Daoy (cell line): Measurements from ENCODE around the gene POLD2. TPM values are rescaled to one million over a fixed set of nuclear protein-coding genes. Genes with fewer than 3 reads are reported as not detected.

Experiments used
- DNase-seq: peaks from one replicate; pipeline ENCODE4 v3.0.0-alpha.2; 2015; ENCODE audit warnings: low read depth
- total RNA-seq: library from RNA; depleted of rRNA; stranded (reverse); fragments of >200 nt; shearing (Covaris generic); gene quantifications from 2 replicates; pipeline ENCODE4 v1.2.3, GENCODE V29; 2014; rRNA removed

POLD2 gene
- total RNA-seq, 1 experiment from 2014 or later, result 204 TPM

- peak; percentile 60 for DNase-seq
Measured at GRCh38 chr7:44065431-44066110, 57.8 kb downstream of the POLD2 start, which contains the start of gene PGAM2. PGAM2 (minus strand) TSS chr7:44065567; CDS start chr7:44065529, 38 bp downstream.

GRCh38 chr7:44064791-44065430 is 58.4 kb downstream of the POLD2 start:
- DNase-seq, result peak; percentile 55

Other genes starting within 250 kb of the POLD2 start
- gene URGCP, start 217.0 kb downstream of the POLD2 start, total RNA-seq, result 46.2 and 55.7 TPM in 2 replicates
- gene UBE2D4, start 197.1 kb downstream of the POLD2 start, total RNA-seq, result 39.8 and 46.2 TPM in 2 replicates
- gene SPDYE1, start 125.7 kb downstream of the POLD2 start, total RNA-seq, result not detected in 2 replicates
- 183 and 191 TPM in 2 replicates for gene DBNL, start 78.8 kb downstream of the POLD2 start, total RNA-seq
- gene PGAM2, start 58.0 kb downstream of the POLD2 start, total RNA-seq, result 0.39 TPM in 1 of 2 replicates, not detected in the other
- 16.2 and 24.1 TPM in 2 replicates for gene POLM, start 41.0 kb downstream of the POLD2 start, total RNA-seq
- gene AEBP1, start 19.2 kb downstream of the POLD2 start, total RNA-seq, result not detected in 2 replicates
- not detected in 2 replicates for gene MYL7, start 17.8 kb upstream of the POLD2 start, total RNA-seq
- 0.46 TPM in 1 of 2 replicates, not detected in the other for gene GCK, start 65.9 kb upstream of the POLD2 start, total RNA-seq
- gene YKT6, start 77.4 kb upstream of the POLD2 start, total RNA-seq, result 224 and 232 TPM in 2 replicates
- gene CAMK2B, start 202.0 kb upstream of the POLD2 start, total RNA-seq, result 0.06 TPM in 1 of 2 replicates, not detected in the other